Skin epidermis (tissue), 12 donors: ENCODE data around the gene C16orf95.
"Not testable (repeated sequence)": the region's sequence is repeated elsewhere in the genome, so short reads cannot be mapped to it uniquely, and the experiment has no call there.

Experiments
- H3K27ac ChIP-seq, 21 experiments: fragments of 200-600 bp; sonication (generic) in 11 of 21; one replicate each; pipeline ENCODE4 v1.5.0; 2020; ENCODE audit warnings: mild to moderate bottlenecking in 3 of 21, inconsistent platforms in 2 of 21, moderate library complexity in 2 of 21
- H3K4me3 ChIP-seq, 7 experiments: fragments of 200-600 bp; sonication (generic) in 2 of 7; one replicate each; pipeline ENCODE4 v1.5.0; 2020; ENCODE audit warnings: inconsistent platforms in 2 of 7, mild to moderate bottlenecking in 2 of 7, moderate library complexity in 1 of 7

Gene C16orf95

DNA sequence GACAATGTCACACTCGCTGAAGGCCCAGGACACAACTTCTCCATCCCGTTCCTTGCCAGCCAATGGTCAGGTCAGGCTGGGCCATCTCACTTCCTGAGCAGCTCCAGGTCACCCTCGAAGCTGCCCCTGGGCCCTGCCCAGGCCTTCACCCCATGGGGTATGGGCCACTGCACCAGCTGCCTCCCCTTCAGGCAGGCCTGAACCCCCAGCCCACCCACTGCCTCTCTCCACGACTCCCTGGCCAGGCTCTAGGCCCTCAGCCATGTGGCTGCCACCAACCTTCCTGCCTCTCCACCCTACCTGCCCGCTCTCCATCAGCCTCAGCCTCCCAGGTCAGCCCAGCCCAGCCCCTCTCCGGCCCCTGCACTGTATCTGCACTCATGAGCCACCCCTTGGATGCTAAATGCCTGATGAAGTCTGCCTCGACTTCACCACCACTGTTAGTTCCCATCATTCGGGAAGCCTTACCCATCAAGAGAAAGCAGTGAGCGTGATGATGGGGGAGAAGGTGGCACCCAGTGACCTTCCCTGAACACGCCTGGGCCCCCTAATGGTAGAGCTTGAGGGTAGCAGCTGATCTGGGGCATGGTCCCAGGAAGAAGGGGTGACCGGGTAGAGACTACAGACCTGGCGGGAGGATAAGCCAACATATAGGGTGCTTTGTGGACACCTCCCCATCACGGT lies 30.9 kb upstream of the C16orf95 start:
- Histone ChIP-seq H3K4me3 (no peak overlapping the region), H3K27ac (no peak overlapping the region)

GRCh38 chr16:87346517-87347060 lies 29.4 kb upstream of the C16orf95 start:
- H3K4me3 ChIP-seq, result no peak overlapping the region
- peak overlapping the region in 1 of 21 experiments; percentile 55 for H3K27ac ChIP-seq

DNA sequence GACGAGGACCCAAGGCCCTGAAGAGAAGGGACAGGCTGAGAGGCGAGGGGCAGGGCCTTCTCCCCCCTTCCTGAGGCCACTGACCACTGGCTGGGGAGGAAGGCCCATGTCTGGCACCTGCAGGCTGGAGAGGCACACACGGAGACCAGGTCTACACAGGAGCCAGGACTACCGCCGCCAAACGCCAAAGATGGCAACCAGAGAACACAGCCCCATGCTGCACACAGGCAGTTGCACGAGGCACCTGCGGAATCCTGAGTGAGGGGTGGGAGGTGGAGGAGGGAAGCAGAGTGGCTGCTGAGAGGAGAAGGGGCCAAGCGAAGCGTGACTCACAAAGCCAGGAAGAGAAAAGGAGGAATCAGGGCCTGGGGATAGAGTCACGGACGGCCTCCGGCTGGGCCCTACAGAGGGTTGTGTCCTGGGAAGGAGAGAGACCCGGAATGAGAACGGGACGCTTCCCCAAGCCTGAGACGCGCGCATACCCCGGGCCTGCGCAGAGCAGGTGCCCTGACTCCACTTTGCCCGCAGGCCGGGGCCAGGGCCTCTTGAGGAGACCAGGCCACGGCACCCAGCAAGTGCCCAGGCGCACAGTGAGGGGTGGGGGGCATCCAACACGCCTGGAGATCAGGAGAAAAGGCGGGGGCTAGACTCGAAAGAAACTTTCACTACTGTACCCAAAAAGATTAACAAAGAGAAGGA lies 28.7 kb upstream of the C16orf95 start:
- Histone ChIP-seq H3K27ac (peak overlapping the region in 14 of 21 experiments; percentile 5 to 87 (median 60)), H3K4me3 (no peak overlapping the region)

DNA sequence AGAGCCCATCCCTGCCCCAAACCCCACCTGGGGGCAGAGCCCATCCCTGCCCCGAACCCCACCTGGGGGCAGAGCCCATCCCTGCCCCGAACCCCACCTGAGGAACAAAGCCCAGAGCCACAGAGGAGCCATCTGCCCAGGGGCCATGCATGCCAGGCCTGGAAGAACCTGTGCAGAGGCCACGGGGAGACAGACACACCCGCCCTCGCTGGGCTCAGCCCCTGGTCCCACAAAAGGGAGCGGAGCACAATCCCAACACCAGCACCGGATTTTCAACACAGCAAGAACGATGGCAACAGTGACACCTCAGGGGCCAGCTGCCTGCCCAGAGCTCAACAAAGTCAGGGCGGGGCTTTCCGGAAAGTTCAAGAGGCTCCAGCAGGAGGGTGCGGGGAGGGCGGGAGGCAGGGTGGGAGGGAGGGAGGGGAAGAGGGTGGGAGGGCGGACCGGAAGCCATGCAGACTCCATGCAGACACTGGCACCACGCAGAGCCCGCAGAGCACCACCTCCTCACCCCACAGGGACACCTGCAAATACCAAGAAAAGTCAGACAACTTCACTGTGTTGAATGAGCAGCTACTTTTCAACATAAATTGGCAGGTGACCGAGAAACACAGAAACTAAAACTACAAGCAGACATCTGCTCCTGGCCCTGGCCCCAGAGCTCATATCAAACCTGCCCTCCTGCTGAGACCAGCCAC lies 27.9 kb upstream of the C16orf95 start:
- Histone ChIP-seq H3K27ac (peak overlapping the region in 17 of 21 experiments; percentile 24 to 87 (median 62)), H3K4me3 (no peak overlapping the region)

GRCh38 chr16:87344165-87344930 lies 27.2 kb upstream of the C16orf95 start:
- Histone ChIP-seq H3K27ac (peak overlapping the region in 17 of 21 experiments; percentile 24 to 87 (median 61)), H3K4me3 (no peak overlapping the region)

DNA sequence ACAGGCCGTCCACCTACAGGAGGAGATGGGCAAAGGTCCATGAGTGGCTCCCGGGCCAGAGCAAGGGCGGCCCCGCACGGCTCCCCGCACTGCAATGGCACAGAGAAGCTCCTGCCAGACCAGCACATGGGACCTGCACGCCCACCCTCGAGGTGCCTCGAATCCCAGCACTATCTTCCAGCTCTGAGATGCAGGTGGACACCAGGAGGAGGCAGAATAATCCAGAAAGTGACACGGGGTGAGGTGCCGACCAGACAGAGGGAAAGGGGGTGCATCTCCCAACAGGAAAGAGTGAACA lies 26.5 kb upstream of the C16orf95 start:
- H3K4me3 ChIP-seq, result no peak overlapping the region
- peak overlapping the region in 1 of 21 experiments; percentile 22 for H3K27ac ChIP-seq

DNA sequence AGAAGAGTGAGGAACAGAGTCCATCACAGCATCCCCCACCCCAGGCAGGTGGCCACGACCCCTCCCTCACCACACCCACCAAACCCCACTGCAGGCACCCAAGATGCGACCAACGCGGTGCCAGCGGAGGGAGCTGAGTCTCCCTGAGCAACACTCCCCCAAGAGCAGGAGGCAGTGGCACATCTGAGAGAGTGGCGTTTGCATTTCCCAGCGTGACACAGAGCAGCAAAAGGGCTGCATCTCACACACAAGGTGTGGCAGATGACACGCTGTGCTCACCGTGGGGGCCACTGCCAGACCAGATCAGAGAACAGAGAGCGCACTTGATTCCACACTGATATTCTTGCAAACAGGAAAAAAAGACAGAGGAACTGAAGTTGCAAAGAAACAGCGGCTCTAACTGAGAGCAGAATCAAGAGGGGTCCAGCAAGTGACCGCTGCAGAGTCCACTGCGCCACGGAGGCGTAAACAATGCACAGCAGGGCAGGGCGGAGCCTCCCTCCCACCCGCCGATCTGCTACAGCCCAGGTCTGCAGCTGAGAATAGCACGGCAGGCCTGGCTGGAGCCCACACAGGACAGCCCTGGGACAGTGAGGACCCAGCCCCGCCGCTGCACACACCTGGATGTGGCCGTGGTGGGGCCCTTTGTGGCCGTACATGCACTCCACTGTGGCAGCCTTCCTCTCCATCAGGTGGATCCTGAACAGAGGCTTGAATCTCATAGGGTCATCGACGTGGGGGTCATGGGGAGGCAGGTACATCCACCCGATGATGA lies 26.0 kb upstream of the C16orf95 start:
- H3K4me3 ChIP-seq, result no peak overlapping the region
- no peak overlapping the region for H3K27ac ChIP-seq

- Histone ChIP-seq H3K4me3 (no peak overlapping the region), H3K27ac (no peak overlapping the region)
Observed at GRCh38 chr16:87342504-87342903, 25.3 kb upstream of the C16orf95 start.

- no peak overlapping the region for H3K4me3 ChIP-seq
Observed at GRCh38 chr16:87340198-87340597, 23.0 kb upstream of the C16orf95 start.

DNA sequence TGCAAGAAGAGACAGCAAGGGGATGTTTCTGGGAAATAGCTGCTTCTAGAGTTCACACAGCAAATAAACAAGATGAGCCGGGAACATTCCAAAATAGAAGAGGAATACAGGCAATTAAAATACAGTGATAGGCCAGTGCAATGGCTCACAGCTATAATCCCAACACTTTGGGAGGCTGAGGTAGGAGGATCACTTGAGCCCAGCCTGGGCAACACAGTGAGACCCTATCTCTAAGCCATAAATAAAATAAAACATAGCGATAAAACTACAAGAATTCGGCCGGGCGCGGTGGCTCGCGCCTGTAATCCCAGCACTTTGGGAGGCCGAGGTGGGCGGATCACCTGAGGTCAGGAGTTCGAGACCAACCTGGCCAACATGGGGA lies 22.5 kb upstream of the C16orf95 start:
- not testable (repeated sequence) for H3K4me3 ChIP-seq, H3K27ac ChIP-seq

More at GRCh38 chr16:87340198-87340597, 23.0 kb upstream of the C16orf95 start:
- H3K27ac ChIP-seq, result no peak overlapping the region

DNA sequence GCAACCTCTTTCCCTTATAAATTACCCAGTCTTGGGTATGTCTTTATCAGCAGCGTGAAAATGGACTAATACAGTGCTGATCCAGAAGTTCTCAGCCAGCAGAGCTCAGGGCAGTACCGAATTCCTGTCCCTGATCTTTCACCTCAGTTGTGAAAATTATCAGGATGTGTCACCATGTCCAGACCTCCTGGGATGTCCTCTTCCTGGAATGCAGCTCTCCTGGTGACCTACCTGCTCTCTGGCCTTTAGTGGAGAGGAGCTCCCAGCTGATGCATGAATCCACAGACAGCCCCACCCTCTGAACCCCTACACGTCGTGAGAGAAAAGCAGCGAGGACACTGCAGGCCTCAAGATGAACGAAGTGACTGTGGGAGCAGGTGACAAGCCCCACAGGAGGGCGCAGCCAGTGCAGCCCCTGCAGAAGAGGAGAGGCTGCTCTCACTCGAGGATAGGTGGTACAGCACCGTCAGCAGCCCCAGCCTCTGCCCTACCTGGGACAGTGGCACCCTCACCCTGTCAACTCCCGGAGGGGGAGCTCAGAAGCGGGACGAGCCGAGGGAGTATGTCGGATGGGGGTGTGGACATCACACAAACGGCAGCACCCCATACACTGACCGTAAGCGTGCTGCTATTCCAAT lies 22.0 kb upstream of the C16orf95 start:
- Histone ChIP-seq H3K27ac (no peak overlapping the region), H3K4me3 (no peak overlapping the region)

GRCh38 chr16:87338155-87338765 lies 21.1 kb upstream of the C16orf95 start:
- Histone ChIP-seq H3K4me3 (no peak overlapping the region), H3K27ac (no peak overlapping the region)

- H3K27ac ChIP-seq, result no peak overlapping the region
- no peak overlapping the region for H3K4me3 ChIP-seq
Observed at GRCh38 chr16:87337262-87337771, 20.1 kb upstream of the C16orf95 start.

DNA sequence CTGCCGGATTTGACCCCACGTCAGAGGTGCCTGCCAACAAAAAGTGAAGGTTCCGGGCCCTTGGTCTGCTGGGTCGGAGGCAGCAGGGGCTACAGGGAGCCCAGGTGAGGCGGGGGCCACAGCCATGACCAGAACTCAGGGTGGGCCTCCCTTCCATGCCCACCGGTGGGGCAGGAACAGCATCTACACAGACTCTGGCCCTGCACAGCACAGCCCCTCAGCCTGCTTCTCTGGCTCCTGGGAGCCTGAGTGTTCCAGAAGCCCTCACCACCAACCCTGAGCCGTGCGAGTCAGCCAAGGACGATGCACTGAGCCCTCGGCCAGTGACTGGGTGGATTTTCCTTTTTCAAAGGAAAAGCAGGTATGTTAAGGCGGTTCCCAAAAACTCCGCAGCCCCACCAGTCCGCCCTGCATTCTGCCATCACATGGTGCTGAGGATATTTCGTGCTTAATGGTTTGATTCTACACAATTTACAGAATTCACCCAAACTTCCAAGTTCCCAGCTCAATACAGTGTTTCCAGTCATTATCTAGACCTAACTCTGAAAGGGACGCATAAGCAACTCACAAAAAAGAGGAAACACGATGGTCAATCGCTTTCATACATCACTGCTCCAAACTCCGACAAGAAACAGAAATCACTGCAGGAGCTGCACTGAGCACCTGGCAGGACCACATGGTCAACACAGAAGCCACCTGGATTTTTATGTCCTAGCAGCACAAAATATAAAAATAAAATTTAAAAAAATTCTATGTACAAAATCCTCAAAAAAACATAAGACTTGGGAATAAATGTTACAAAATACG lies 19.4 kb upstream of the C16orf95 start:
- H3K4me3 ChIP-seq, result no peak overlapping the region
- H3K27ac ChIP-seq, result no peak overlapping the region

DNA sequence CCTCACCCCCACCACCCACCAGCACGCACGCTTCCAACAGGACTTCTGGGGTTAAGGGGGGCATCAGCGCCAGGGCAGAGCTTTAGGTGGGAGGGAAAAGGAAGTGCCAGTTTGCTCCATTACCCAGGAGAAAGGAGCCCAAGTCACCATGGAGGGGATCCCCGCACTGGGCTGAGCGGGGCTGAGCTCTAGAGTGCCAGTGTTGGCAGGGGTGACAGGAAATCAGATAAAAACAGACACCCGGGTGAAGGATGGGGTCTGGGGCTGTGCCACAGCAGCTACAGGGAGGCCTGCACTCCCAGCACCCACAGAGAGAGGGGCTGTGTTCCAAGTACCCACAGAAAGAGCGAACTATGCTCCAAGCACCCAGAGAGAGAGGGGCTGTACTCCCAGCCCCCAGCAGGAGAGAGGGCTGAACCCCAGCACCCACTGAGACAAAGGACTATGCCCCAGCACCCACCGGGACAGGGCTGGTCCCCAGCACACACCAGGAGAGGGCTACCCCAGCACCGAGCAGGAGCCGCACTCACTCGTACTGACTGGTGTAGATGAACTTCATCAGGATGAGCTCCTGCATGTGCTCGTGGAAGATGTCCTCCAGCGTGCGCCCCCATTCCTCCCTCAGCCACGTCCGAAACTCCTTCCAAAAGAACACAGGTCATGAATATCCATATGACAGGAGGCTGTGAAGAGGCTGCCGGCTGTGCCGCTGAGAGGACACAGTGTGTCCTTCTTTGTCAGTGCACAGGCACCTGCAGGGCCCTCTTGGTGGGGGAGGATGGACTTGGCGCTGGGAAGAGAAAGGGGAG lies 18.6 kb upstream of the C16orf95 start:
- no peak overlapping the region for H3K27ac ChIP-seq

More for the DNA sequence above, 18.6 kb upstream of the C16orf95 start:
- H3K4me3 ChIP-seq, result no peak overlapping the region
